Measurements from ENCODE around the gene RPS6KL1.

DNA sequence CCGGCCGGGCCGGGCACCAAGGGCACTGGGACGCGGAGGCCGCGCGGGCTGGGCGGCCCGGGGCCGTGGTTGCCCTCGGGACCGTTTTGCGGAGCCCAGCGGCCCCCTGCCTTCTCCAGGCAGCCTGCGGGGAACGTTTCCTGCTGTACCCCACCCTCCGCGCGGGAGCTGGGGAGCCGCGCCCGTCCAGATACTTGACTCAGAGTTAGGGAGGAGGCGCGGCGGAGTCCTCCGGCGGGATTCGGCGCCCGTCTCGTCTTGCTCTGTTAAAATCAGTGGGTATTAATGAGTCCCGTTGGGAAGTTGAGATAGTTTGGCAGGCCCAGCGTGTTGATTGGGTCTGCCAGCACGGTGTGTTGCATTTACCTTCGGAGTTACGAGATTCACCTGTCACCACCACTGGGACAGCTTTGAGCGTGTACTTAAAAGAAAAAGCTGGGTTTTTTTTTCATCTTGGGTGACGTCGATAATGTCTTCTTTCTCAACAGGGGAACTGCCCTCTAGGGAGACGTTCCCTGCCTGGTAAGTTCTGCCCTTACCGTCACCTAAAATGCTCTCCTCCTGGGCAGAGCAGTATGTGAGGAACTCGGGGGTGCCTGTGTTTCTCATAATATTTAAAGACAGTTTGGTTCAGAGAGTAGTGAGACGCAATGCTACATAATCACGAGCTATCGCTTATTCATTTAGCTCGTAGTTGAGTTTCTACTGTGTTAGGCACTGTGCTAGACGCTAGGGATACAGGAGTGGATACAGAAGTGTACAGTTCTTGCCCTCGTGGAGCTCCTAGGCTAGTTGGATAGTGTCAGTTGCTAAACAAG is 40.7 kb downstream of the RPS6KL1 start:
- TF ChIP-seq CTCF (conservative IDR thresholded peaks at IDR 0.05; ENCODE audit: low read depth, low read length) (no peak), EZH2 (IDR thresholded peaks at IDR 0.05; ENCODE audit: low read length, unreplicated experiment) (no peak)
